ENCODE results near the gene ISG15.
"Not testable (repeated sequence)": the region's sequence is repeated elsewhere in the genome, so short reads cannot be mapped to it uniquely, and the experiment has no call there.

Gene ISG15

GRCh38 chr1:1013922-1014648, 788 bp downstream of the ISG15 start:
- peak; percentile 46 for DNase-seq

GRCh38 chr1:1014799-1015681, 1.7 kb downstream of the ISG15 start:
- no peak for DNase-seq

DNA sequence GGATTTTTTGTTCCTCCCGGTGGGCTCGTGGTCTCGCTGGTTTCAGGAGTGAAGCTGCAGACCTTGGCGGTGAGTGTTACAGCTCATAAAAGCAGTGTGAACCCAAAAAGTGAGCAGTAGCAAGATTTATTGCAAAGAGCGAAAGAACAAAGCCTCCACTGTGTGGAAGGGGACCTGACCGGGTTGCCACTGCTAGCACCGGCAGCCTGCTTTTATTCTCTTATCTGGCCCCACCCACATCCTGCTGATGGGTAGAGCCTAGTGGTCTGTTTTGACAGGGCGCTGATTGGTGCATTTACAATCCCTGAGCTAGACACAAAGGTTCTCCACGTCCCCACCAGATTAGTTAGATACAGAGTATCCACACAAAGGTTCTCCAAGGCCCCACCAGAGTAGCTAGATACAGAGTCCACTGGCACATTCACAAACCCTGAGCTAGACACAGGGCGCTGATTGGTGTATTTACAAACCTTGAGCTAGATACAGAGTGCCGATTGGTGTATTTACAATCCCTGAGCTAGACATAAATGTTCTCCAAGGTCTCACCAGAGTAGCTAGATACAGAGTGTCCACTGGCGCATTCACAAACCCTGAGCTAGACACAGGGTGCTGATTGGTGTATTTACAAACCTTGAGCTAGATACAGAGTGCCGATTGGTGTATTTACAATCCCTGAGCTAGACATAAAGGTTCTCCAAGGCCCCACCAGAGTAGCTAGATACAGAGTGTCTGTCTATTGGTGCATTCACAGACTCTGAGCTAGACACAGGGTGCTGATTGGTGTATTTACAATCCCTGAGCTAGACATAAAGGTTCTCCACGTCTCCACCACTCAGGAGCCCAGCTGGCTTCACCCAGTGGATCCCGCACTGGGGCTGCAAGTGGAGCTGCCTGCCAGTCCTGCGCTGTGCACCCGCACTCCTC, 4.4 kb downstream of the ISG15 start:
- DNase-seq = not testable (repeated sequence)

GRCh38 chr1:1018321-1018685, 5.0 kb downstream of the ISG15 start:
- not testable (repeated sequence) for DNase-seq

GRCh38 chr1:1019122-1019999, 6.1 kb downstream of the ISG15 start:
- peak; percentile 71 for DNase-seq

GRCh38 chr1:1020000-1020404, 6.7 kb downstream of the ISG15 start, which contains the start of gene AGRN:
TSS of gene AGRN (plus strand) at chr1:1020120. CDS start at chr1:1020173, 53 bp downstream.
- no peak for DNase-seq

- no peak for DNase-seq
Observed at GRCh38 chr1:1020415-1021009, 7.2 kb downstream of the ISG15 start.

DNA sequence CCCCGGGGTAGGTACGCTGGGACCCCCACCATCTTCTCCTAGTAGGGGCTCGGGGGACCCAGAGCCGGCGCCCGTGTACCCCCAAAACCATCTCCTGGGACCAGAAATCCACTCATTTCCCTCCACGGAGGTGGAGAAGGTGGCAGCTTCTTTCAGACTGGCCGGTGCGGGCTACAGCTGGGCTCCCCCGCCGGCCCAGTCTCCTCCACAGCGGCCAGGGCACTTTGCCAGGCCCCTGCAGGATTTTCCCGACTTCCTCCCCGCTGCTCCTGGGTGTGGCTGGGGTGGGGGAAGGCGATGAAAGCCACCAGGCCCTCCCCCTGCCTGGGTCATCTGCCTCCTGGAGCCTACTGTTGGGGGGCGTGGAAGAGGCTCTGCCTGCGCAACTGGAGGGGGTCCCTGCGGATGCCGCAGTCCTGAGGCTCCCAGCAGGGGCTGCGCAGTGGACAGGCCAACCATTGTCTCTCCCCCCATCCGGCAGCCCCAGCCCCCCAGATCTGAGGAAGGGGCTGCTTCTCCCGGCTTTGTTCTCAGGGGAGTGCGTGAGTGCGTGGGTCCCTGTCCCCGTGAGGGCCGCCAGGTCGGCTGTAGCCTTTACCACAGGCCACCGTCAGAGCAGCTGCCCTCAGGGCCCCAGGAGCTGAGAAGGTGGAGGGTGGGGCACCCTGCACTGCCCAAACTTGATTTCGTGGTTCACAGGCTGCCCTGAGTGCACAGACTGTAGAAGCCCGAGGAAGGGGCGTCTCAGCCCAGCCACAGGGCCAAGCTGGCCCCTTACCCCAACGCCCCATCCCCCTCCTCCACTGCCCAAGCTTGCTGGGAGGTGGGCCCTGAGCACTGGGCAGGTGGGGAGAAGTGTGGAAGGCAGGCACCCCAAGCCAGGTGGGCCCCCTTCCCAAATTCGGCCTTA, 8.0 kb downstream of the ISG15 start:
- DNase-seq = no peak

GRCh38 chr1:1021920-1022259, 8.6 kb downstream of the ISG15 start:
- DNase-seq = no peak

- no peak for DNase-seq
Observed at GRCh38 chr1:1022302-1023009, 9.2 kb downstream of the ISG15 start.

- no peak for DNase-seq
Observed at GRCh38 chr1:1023700-1024099, 10.4 kb downstream of the ISG15 start.

DNA sequence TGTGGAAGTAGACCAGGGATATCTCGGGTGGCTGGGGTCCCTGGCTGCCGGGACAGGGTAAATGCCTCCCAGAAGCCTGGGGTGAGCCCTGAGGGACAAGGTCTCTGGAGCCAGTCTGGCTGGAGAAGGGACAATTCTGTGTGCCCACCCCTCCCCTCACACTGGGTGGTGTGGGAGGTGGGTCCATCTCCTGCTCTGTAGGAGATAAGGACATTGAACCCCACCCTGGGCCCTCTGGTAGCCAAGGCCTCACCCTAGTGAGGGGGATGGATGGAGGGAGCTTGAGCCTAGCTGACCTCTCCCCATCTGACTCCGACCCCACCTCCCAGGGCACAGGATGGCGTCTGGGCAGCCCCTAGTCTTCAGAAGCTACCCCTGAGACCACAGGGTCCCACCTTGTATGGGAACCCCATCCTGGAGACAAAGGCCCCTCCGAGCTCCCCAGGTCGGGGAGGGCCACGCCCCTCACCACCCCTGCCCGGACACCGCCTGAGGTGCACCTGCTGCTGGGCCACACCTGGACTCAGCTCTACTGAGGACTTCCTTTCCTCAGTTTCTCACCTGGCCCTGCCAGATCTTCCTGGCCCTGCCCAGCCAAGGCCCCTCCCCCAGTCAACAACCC, 11.0 kb downstream of the ISG15 start:
- DNase-seq = no peak

DNA sequence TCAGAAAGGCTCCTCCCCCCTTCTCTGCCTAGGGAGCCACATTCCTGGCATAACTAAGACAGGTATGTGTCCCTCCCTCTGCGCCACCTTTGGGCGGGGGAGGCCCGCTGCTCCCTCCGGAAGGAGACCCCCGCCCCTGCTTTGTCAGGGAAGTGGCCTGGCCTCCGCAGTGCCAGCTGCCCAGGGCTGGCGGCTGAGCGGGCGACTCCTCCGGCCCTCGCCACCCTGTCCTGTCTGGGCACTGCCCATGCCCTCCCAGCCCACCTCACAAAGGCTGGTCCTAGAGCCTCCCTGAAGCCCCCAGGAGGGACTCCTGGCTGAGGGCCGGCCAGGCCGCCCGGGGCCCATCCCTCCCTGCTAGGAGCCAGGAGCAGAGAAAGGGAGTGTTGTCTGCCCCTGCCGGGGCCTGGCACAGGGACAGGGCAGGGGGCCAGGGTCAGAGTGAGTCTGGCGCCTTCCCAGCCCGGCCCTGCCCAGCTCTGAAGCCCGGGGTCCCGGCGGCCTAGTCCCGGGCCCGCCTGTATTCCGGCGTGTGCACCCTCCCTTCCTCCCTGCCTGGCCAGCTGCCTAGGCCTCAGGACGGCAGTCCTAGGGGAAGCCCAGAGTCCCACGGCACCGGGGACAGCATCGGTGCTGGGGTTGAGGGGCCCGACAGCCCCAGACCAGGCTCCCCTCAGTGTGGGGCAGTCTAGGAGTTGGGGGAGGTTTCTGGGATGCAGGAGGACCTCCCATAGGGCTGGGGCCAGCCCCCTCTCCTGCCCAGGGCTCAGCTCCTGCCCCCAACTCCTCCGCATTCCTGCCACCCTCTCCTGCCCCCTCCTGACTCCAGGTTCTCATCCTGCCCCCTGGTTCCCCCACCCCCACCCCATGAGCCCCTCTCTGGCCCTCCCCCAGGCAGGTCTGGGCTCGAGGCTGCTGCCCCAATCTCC, 11.7 kb downstream of the ISG15 start:
- DNase-seq = no peak

- DNase-seq = no peak
Observed at GRCh38 chr1:1025730-1026129, 12.4 kb downstream of the ISG15 start.

DNA sequence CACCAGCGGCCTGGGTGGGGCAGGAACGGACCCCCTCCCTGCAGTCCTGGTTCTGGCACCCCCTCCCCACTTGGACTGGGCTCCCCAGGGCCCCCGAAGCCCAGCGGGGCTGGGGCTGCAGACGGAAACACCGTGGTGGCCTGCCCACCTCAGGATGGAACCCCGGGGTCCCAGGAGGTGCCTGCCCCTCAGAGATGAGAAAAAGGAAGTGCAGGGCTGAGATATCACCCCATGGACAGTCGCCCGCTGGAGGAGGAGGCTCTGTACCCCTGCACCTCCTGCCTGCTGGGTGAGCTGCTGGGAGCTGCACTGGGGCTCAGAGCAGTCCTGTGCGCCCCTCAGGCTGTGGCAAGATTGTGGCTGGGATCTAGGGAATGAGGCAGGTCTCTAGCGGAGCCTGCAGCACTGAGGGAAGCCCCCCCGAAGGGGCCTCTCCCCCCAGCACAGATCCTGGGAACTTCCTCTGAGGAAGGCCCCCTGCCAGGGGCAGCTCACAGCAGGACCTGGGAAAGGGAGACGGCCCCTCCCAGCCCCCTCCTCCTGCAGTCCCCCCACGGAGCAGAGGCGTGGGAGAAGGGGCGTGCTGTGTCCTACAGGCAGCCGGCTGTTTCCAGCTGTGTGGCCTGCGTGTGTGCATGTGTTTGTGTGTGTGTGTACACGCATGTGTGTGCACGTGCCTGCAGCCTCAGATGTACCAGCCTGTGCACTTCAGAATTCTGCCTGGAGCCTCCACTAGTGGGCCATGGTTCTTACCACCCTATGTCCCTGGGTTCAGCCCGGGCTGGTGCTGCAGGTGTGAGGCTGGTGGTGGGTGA, 13.5 kb downstream of the ISG15 start:
- DNase-seq = no peak

DNA sequence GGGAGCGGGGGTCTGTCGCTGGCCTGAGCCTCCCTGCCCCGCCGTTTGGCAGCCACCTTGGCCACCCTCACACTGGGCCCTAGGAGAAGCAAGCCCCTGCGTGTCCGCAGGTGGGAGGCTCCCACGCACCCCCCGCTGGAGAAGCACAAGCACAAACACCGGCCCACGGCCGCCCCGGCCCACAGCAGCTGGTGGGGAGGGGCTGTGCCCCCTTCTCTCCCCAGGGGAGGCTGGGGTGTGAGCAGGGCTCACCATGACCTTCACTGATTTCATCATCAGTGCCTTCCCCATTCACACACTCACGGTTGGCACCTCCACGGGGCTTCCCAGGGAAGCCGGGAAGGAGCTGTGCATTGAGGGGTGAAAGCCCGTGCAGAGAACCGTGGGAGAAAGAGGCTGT, 14.5 kb downstream of the ISG15 start:
- no peak for DNase-seq

Data from central memory CD4-positive, alpha-beta T cell (primary cell).